GM23338 (cell line): ENCODE measurements around the gene CLGN.

Experiments used
- CREB1 ChIP-seq: fragments of 250-450 bp; sonication (Bioruptor Pico); IDR thresholded peaks from 2 replicates; pipeline ENCODE4 v1.5.0; 2020; ENCODE audit warnings: low read depth, mild to moderate bottlenecking, moderate library complexity
- ETS1 ChIP-seq: IDR thresholded peaks from 2 replicates; pipeline ENCODE4 v1.6.1; 2016; ENCODE audit warnings: antibody characterized with exemption
- EZH2 ChIP-seq: fragments of 200-600 bp; sonication (generic); IDR thresholded peaks from one replicate; pipeline ENCODE4 v1.8.0; 2017; ENCODE audit warnings: antibody characterized with exemption, mild to moderate bottlenecking, low read depth; ENCODE audit not compliant: unreplicated experiment
- EZH2phosphoT487 ChIP-seq: fragments of 200-600 bp; sonication (generic); IDR thresholded peaks from one replicate; pipeline ENCODE4 v1.8.1; 2018; ENCODE audit warnings: antibody characterized with exemption; ENCODE audit not compliant: unreplicated experiment
- POLR2AphosphoS5 ChIP-seq: IDR thresholded peaks from 2 replicates; pipeline ENCODE4 v1.6.1; 2016; ENCODE audit warnings: antibody characterized with exemption, low read depth
- REST ChIP-seq: IDR thresholded peaks from one replicate; pipeline ENCODE4 v1.6.1; 2018; ENCODE audit warnings: antibody characterized with exemption; ENCODE audit not compliant: unreplicated experiment
- ZNF331 ChIP-seq: fragments of 250-450 bp; sonication (Bioruptor Pico); IDR thresholded peaks from 2 replicates; pipeline ENCODE4 v1.5.0; 2020; ENCODE audit warnings: low read depth, mild to moderate bottlenecking, moderate library complexity
- TF ChIP-seq, protein P1 (sequence below), 2 experiments: fragments of 200-600 bp in 1 of 2; sonication (generic) in 1 of 2; conservative IDR thresholded peaks; 2 replicates each; pipeline versions ENCODE4 v1.5.1 to v1.6.1; 2016 to 2017; ENCODE audit warnings: antibody characterized with exemption in 2 of 2, low read depth in 2 of 2, mild to moderate bottlenecking in 2 of 2, moderate library complexity in 1 of 2

- TF ChIP-seq EZH2phosphoT487 (no peak), REST (no peak), ETS1 (no peak), EZH2 (no peak), CREB1 (CRISPR knock-in tag) (no peak), POLR2AphosphoS5 (no peak), ZNF331 (CRISPR knock-in tag) (no peak)
- TF ChIP-seq, protein P1, sequence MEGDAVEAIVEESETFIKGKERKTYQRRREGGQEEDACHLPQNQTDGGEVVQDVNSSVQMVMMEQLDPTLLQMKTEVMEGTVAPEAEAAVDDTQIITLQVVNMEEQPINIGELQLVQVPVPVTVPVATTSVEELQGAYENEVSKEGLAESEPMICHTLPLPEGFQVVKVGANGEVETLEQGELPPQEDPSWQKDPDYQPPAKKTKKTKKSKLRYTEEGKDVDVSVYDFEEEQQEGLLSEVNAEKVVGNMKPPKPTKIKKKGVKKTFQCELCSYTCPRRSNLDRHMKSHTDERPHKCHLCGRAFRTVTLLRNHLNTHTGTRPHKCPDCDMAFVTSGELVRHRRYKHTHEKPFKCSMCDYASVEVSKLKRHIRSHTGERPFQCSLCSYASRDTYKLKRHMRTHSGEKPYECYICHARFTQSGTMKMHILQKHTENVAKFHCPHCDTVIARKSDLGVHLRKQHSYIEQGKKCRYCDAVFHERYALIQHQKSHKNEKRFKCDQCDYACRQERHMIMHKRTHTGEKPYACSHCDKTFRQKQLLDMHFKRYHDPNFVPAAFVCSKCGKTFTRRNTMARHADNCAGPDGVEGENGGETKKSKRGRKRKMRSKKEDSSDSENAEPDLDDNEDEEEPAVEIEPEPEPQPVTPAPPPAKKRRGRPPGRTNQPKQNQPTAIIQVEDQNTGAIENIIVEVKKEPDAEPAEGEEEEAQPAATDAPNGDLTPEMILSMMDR (conservative IDR thresholded peaks at IDR 0.05; ENCODE audit: low read depth in 2 of 2) = no peak
These were observed 69.2 kb downstream of the CLGN start for GRCh38 chr4:140358281-140358680.
